Effector memory CD4-positive, alpha-beta T cell (primary cell): ENCODE data around the gene PCSK6.

Source experiments
- DNase-seq, 3 donors: peaks; one replicate each; pipeline ENCODE4 v3.0.0-alpha.2; 2020
- H3K27ac ChIP-seq: 2 replicates; pipeline ENCODE4 v1.7.0; 2013; ENCODE audit warnings: mild to moderate bottlenecking, low read length, moderate library complexity; ENCODE audit not compliant: insufficient read depth, poor library complexity, severe bottlenecking
- H3K27me3 ChIP-seq: replicated peaks from 2 replicates; pipeline ENCODE4 v1.7.0; 2013; ENCODE audit warnings: mild to moderate bottlenecking, low read length; ENCODE audit not compliant: insufficient read depth, control insufficient read depth, poor library complexity, severe bottlenecking
- H3K36me3 ChIP-seq: 2 replicates; pipeline ENCODE4 v1.7.0; 2013; ENCODE audit warnings: mild to moderate bottlenecking, low read length, moderate library complexity; ENCODE audit not compliant: control insufficient read depth, insufficient read depth
- H3K4me1 ChIP-seq: 2 replicates; pipeline ENCODE4 v1.7.0; 2013; ENCODE audit warnings: low read length, mild to moderate bottlenecking; ENCODE audit not compliant: control insufficient read depth, insufficient read depth, poor library complexity, severe bottlenecking
- H3K4me3 ChIP-seq: 2 replicates; pipeline ENCODE4 v1.7.0; 2013; ENCODE audit warnings: low read length, low read depth, mild to moderate bottlenecking; ENCODE audit not compliant: insufficient read depth, poor library complexity, severe bottlenecking
- H3K9me3 ChIP-seq: 2 replicates; pipeline ENCODE4 v1.7.0; 2013; ENCODE audit warnings: mild to moderate bottlenecking, low read length, moderate library complexity; ENCODE audit not compliant: control insufficient read depth

PCSK6 gene

DNA sequence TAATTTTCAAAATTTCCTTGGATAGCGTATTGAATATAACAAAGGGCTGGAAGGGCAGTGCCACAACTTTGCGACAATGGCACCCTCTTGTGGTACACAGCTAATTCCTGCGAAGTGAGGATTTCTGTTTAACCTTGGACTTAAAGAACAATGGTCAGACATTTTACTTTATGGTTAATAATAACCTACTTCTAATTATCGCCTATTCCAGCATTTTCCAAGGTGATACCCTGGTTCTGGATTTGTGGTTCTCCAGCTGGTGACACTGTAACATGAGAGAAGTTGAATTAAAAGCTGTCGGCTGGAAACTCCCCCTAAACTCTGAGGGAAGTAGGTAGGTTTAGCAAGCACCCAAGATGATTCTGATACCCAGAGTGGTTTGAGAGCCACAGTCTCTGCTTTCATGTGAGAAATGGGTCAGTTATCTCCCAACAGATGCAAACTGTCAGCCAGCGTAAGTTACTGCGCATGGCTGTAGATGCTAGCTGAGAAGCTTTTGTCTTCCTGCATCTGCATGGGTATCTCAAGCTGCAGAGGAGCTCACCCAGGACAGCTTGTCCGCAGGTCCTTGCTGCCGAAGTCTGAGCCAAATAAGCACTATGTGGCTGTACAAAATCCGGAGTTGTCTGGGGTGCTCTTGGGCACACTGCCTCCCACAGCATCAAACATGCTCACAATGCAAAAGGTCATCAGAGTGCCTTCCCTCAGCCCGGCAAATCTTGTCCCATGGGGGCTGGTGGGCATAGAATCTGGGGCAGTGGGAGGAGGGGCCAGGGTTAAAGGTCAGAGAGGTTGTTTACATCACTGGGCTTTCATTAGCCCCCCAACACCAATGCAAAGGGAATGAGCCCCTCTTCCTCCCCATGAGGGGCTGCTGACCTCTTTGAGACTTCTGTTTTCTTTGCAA, 231.0 kb downstream of the PCSK6 start:
- Histone ChIP-seq H3K4me3 (no peak overlapping the region), H3K36me3 (no peaks in the 10 kb centered on the region), H3K4me1 (no peaks in the 10 kb centered on the region), H3K27me3 (no peaks in the 10 kb centered on the region), H3K27ac (no peak overlapping the region), H3K9me3 (no peaks in the 10 kb centered on the region)
- peak; percentile 12 to 36 (median 27) for DNase-seq

DNA sequence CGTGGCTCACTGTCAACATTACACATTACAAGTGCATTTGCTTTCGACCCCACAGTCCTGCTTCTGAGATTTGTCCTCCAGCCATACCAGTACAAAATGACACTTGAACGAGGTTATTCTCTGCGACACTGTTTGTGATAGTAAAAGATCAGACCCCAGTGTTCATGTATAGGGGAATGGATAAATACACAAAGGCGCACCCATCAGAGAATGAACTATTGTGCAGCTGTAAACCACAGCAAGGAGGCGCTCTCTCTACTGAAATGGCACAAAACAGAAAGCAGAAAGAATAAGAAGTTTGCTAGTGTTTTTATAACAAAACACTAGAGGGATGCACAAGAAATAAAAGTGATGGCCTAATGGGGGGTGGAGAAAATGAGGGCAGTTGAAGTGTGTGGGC, 232.8 kb downstream of the PCSK6 start:
- H3K36me3 ChIP-seq, result no peaks in the 10 kb centered on the region
- no peak overlapping the region for H3K4me3 ChIP-seq
- H3K27me3 ChIP-seq, result no peaks in the 10 kb centered on the region
- H3K4me1 ChIP-seq, result no peaks in the 10 kb centered on the region
- no peaks in the 10 kb centered on the region for H3K9me3 ChIP-seq
- DNase-seq, result no peak
- H3K27ac ChIP-seq, result no peak overlapping the region

DNA sequence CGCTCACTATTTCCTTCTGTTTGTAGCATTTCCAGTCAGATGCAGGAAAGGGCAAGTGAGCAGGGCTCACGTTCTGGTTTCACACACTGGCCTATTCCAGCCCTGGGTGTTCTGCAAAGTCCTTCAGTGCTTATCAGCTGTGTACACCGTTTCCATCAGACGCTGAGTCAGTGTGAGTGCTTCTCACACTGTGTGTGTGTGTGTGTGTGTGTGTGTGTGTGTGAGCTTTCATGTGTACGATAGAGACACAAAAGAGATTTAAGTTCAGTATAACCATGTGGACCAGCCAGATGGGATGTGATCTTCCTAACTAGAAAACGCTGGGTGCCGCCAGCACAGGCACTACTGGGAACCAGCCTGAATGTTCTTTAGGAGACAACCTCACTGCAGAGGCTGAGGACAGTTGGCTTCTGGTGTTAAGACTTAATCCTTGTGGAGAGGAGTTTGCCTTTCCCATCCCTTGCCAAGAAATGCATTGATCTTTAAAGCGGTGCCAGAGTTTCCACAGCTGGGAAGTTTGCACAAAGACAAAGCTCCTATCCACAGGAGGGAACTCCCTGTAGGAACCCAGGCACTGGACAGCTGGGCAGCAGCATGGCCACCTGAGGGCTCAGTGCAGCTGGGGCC, 233.8 kb downstream of the PCSK6 start:
- Histone ChIP-seq H3K4me3 (no peak overlapping the region), H3K36me3 (no peaks in the 10 kb centered on the region), H3K4me1 (peaks cover 2% of the 10 kb centered on the region), H3K27me3 (no peaks in the 10 kb centered on the region), H3K27ac (no peak overlapping the region), H3K9me3 (no peaks in the 10 kb centered on the region)
- no peak for DNase-seq

DNA sequence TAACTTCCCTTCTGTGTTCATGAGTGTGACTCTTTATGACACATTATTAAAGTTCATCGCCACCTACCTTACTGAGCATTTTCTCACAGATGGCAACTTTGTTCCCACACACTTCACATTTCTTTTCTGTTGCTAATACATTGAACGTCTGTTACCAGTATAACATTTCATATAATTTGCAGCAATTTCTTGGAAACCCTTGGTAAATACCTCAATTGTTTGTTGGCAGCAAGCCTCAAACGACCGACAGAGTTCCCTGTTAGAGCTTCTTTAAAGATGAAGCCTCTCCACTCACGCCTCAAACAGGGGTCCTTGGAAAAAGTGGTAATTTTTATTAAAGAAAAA, 234.5 kb downstream of the PCSK6 start:
- Histone ChIP-seq H3K4me1 (peaks cover 9% of the 10 kb centered on the region), H3K9me3 (no peaks in the 10 kb centered on the region), H3K36me3 (no peaks in the 10 kb centered on the region), H3K4me3 (no peak overlapping the region), H3K27ac (no peak overlapping the region), H3K27me3 (no peaks in the 10 kb centered on the region)
- no peak for DNase-seq

DNA sequence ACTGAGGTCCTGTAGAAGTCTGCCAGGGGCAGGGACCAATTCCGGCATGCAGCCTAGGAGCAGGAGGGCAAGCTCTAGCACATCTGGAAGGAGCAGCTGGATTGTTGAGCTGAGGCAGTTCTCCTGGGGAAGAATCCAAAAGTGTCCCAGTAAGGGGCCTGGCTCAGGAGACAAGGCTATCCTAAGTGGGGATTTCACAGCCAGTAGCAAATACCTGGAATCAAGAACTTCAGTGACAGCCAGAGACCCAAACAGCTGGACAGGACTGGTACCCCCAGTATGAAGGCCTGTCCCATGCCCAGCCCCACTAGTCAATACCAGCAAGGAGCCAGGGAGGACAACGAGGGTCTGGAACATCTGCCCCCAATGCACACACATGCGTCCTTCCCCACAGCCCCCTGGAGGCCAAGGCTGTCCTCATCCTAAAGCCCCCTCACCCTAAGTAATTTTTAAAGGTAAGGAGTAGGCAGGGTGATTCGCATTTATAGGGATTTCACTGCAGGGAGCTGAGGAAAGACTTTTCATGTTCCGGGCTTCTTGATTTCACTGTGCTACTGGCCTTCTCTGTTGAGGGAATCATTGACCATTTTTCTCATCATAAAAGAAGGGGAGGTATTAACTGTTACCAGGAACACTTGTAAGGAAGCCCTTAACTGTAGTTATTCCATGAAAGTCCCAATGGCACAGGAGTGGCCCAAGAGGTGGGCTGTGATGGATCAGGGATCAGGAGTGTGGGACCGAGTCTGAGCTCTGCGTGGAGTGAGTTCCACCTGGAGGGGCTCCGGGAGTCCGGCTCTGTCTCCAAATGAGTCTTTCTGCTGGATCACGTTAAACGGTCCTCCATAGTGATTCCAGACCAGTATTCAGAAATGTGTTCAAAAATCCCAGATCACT, 235.1 kb downstream of the PCSK6 start:
- Histone ChIP-seq H3K36me3 (no peaks in the 10 kb centered on the region), H3K27me3 (no peaks in the 10 kb centered on the region), H3K27ac (no peak overlapping the region), H3K4me3 (no peak overlapping the region), H3K9me3 (no peaks in the 10 kb centered on the region), H3K4me1 (peaks cover 11% of the 10 kb centered on the region)
- DNase-seq, result no peak
